AG04450 (cell line): ENCODE measurements around the gene USP3. TPM values are rescaled to one million over a fixed set of nuclear protein-coding genes. Genes with fewer than 3 reads are reported as not detected.

Experiments used
- CTCF ChIA-PET: fragments of 300-600, 350-600 bp; formaldehyde crosslinking; extraction: SDS; loops from one replicate; lab custom pipeline; 2022; ENCODE audit warnings: antibody characterized with exemption, inconsistent platforms; lab: Charles Lee
- POLR2A ChIA-PET: fragments of 350-600 bp; formaldehyde crosslinking; extraction: SDS; loops from one replicate; lab custom pipeline; 2021; ENCODE audit warnings: antibody characterized with exemption, inconsistent platforms; lab: Yijun Ruan, JAX
- DNase-seq: peaks from one replicate; pipeline ENCODE4 v3.0.0-alpha.2; 2011; ENCODE audit warnings: low read depth, low spot score
- H3K27ac ChIP-seq: one replicate; pipeline ENCODE4 v1.5.1; 2012; ENCODE audit warnings: low read depth, low read length, control low read depth
- H3K27me3 ChIP-seq: one replicate; pipeline ENCODE4 v1.6.0; 2012; ENCODE audit warnings: low read length; ENCODE audit not compliant: control insufficient read depth, insufficient read depth
- H3K4me3 ChIP-seq: 2 replicates; pipeline ENCODE4 v1.5.1; 2011; ENCODE audit warnings: mild to moderate bottlenecking, low read depth, low read length, control low read depth
- H3K9me3 ChIP-seq: 2 replicates; pipeline ENCODE4 v1.5.1; 2012; ENCODE audit warnings: low read length; ENCODE audit not compliant: control insufficient read depth, insufficient read depth
- polyA plus RNA-seq: library from polyadenylated mRNA; depleted of rRNA; stranded (reverse); fragments of >200 nt; gene quantifications from 2 replicates; pipeline ENCODE4 v1.2.3, GENCODE V29; 2011
- TF ChIP-seq, protein P1 (sequence below): IDR thresholded peaks from 2 replicates; pipeline ENCODE4 v1.5.1; 2011; ENCODE audit warnings: low read depth, low read length, control low read depth, inconsistent platforms

The USP3 gene
- polyA plus RNA-seq, 1 experiment, result 30.7 TPM

DNA sequence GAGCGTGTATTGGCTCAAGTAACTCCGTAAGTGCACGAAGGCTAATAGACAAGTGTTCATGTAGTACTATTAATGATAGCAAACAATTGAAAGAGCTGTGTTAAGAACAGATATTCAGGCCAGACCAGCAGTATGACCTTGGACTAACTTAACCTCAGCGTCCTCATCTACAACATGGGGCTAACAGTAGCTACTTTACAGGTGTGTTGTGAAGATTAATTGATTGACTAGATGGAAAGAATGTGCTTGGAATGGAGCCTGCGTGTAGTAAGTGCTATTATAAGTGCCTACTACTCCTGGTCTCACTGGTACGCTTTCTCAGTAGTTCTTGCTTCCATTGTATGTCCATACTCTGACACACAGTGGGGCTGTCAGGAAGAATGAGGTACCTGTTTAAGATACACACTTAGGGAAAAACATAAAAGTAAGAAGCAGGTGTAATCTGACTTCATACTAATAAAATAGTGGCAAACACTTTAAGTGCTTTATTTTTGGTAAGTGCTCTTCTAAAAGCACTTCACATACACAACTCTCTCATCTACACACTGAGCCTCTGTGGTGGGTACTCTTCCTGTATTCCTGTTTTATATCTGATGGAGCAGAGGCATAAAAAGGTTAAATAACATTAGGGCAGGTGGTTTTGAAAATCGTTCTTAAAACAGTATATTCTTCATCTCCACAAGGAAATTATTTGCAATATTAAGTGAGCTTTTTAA, 68.5 kb downstream of the USP3 start:
- TF ChIP-seq, protein P1, sequence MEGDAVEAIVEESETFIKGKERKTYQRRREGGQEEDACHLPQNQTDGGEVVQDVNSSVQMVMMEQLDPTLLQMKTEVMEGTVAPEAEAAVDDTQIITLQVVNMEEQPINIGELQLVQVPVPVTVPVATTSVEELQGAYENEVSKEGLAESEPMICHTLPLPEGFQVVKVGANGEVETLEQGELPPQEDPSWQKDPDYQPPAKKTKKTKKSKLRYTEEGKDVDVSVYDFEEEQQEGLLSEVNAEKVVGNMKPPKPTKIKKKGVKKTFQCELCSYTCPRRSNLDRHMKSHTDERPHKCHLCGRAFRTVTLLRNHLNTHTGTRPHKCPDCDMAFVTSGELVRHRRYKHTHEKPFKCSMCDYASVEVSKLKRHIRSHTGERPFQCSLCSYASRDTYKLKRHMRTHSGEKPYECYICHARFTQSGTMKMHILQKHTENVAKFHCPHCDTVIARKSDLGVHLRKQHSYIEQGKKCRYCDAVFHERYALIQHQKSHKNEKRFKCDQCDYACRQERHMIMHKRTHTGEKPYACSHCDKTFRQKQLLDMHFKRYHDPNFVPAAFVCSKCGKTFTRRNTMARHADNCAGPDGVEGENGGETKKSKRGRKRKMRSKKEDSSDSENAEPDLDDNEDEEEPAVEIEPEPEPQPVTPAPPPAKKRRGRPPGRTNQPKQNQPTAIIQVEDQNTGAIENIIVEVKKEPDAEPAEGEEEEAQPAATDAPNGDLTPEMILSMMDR, result no peak
- Histone ChIP-seq H3K9me3 (no peaks in the 10 kb centered on the region), H3K27me3 (no peaks in the 10 kb centered on the region), H3K4me3 (no peak overlapping the region), H3K27ac (no peak overlapping the region)
- ChIA-PET POLR2A (no interaction called here), CTCF (no interaction called here)
- no peak for DNase-seq

DNA sequence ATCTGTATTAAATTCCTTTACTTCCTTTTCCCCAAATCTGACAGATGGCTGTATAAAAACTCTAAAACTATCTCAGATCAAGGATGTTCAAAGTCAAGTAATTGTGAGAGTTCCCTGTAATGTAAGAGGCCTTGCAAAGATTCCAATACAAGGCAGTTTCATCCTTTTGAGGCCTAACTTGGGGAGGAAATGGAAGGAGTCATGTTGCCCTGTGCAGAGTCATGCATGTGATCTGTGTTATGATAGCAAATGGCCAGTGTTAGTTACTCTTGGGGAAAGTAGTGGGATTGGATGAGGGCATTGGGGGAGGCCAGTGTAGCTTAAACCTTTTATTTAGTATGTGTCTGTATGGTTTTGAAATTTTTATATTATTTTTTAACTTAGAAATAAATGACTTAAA, 69.1 kb downstream of the USP3 start:
- Histone ChIP-seq H3K27ac (no peak overlapping the region), H3K4me3 (no peak overlapping the region), H3K9me3 (no peaks in the 10 kb centered on the region), H3K27me3 (no peaks in the 10 kb centered on the region)
- TF ChIP-seq, protein P1, result no peak
- ChIA-PET POLR2A (no interaction called here), CTCF (no interaction called here)
- DNase-seq, result no peak

DNA sequence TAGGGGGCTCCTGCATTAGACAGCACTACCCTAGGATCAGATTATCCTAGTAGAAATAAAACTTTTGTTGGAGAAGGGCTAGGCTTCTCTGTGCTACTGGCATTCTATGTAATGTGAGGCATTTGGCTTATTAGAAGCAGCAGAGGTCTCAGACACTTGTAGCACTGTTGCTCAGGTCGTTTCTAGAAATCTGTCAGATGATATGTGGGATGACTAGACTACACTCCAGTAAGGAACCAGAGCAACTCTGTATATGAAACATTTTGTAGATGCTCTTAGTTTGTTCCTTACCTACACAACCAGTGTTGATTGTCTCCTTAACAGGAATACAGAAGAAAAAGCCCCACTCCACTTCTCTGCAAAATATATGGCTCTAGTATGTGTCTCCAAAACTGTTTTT, 70.9 kb downstream of the USP3 start:
- no peak for DNase-seq
- Histone ChIP-seq H3K27me3 (no peaks in the 10 kb centered on the region), H3K9me3 (no peaks in the 10 kb centered on the region), H3K27ac (no peak overlapping the region), H3K4me3 (no peak overlapping the region)
- POLR2A ChIA-PET, result no interaction called here
- CTCF ChIA-PET, result no interaction called here
- TF ChIP-seq, protein P1, result no peak

DNA sequence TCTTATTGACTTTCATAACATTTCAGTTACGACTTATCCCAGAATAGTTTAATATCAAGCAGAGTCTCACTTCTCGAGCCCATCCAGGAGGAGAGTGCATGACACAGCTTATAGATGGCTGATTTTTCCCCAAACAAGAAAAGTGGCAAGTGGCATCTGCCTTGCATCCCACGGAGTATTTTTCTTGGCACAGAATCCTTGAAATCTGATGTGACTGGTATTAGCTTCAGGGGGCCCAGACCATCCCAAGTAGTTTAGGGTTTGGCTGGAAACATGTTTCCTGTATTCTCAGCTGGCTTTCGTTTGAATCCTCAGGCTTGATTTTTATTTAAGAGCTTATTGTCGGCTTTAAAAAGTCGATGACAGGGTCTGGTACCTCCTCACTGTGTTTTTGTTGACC, 72.0 kb downstream of the USP3 start:
- Histone ChIP-seq H3K27me3 (no peaks in the 10 kb centered on the region), H3K4me3 (no peak overlapping the region), H3K9me3 (no peaks in the 10 kb centered on the region), H3K27ac (no peak overlapping the region)
- DNase-seq, result no peak
- ChIA-PET CTCF (interaction anchor here (1.2 kb wide), 1 partner anchor 89 kb away, joined by 3 read pairs; no protein-coding TSS in a partner anchor), POLR2A (interaction anchor here (1.1 kb wide), 1 partner anchor 49 kb away, joined by 3 read pairs; no protein-coding TSS in a partner anchor)
- TF ChIP-seq, protein P1, result no peak

DNA sequence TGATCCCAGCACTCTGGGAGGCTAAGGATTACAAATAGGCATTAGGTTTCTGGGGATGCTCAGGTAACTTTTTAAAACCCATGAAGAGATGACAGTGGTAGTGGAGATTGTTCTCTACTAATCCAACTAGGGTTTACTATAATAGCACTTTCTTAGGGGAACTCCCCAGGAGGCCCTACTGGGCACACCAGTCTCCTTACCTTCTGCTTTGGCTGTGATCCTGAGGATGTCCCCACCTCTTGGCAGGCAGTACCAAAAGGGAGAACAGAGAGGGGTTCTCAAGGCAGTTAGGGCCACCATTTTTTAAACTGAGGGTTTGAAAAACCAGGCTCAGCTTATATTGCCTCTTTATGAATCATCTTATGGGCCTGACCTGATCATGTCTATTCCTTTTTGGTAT, 77.8 kb downstream of the USP3 start:
- Histone ChIP-seq H3K27me3 (no peaks in the 10 kb centered on the region), H3K4me3 (no peak overlapping the region), H3K9me3 (no peaks in the 10 kb centered on the region), H3K27ac (no peak overlapping the region)
- CTCF ChIA-PET, result no interaction called here
- no peak for DNase-seq
- POLR2A ChIA-PET, result no interaction called here
- TF ChIP-seq, protein P1, result no peak
